Mammary epithelial cell (primary cell): Measurements from ENCODE around the gene SLC34A2.

Source experiments
- EZH2 ChIP-seq: IDR thresholded peaks from 2 replicates; pipeline ENCODE4 v1.6.1; 2012; ENCODE audit warnings: low read length, inconsistent platforms, borderline replicate concordance
- TF ChIP-seq, protein P1 (sequence below), 2 donors: IDR thresholded peaks in 1 of 2; conservative IDR thresholded peaks in 1 of 2; 2 replicates each; pipeline ENCODE4 v1.5.1; 2011 to 2012; ENCODE audit warnings: inconsistent platforms in 2 of 2, low read length in 2 of 2, mild to moderate bottlenecking in 2 of 2, control low read depth in 1 of 2, low read depth in 1 of 2; ENCODE audit not compliant: insufficient read depth in 1 of 2; ENCODE audit errors: extremely low read depth in 1 of 2

DNA sequence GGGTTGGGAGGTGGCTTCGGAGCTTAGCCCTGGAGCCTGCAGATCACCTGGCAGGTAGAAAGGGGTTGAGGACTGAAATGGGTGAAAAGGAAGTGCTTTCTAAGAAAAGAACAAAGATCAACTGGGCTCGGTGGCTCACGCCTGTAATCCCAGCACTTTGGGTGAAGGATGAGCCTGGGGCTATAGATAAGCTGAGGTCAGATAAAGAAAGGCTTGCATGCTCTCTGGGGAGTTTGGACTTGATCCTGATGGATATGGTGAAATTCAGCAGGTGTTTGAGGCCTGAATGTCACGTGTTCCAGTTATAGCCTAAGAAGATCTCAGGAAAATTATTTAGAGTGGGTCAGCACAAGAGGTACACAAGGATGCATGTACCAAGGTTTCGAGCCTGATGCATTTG lies 40.8 kb downstream of the SLC34A2 start:
- TF ChIP-seq, protein P1, sequence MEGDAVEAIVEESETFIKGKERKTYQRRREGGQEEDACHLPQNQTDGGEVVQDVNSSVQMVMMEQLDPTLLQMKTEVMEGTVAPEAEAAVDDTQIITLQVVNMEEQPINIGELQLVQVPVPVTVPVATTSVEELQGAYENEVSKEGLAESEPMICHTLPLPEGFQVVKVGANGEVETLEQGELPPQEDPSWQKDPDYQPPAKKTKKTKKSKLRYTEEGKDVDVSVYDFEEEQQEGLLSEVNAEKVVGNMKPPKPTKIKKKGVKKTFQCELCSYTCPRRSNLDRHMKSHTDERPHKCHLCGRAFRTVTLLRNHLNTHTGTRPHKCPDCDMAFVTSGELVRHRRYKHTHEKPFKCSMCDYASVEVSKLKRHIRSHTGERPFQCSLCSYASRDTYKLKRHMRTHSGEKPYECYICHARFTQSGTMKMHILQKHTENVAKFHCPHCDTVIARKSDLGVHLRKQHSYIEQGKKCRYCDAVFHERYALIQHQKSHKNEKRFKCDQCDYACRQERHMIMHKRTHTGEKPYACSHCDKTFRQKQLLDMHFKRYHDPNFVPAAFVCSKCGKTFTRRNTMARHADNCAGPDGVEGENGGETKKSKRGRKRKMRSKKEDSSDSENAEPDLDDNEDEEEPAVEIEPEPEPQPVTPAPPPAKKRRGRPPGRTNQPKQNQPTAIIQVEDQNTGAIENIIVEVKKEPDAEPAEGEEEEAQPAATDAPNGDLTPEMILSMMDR (conservative IDR thresholded peaks at IDR 0.05 in 1 of 2, IDR thresholded peaks at IDR 0.05 in 1 of 2; ENCODE audit: extremely low read depth in 1 of 2, insufficient read depth in 1 of 2, low read depth in 1 of 2, low read length in 2 of 2) = no peak
- TF ChIP-seq EZH2 = no peak
